Activated CD4-positive, alpha-beta memory T cell treated with anti-CD3 and anti-CD28 coated beads for 36 hours (primary cell): ENCODE results near the gene CYB5D1. TPM values are rescaled to one million over a fixed set of nuclear protein-coding genes. Genes with fewer than 3 reads are reported as not detected.

ENCODE experiments used
- CTCF ChIA-PET: fragments of 350-600 bp; sonication (Branson Sonifier 250); formaldehyde crosslinking; loops from one replicate; lab custom pipeline; 2021; ENCODE audit warnings: antibody characterized with exemption, inconsistent platforms; lab: Charles Lee
- POLR2A ChIA-PET: fragments of 350-600 bp; sonication (Branson Sonifier 250); formaldehyde crosslinking; loops from one replicate; lab custom pipeline; 2021; ENCODE audit warnings: antibody characterized with exemption; lab: Charles Lee
- DNase-seq: peaks from one replicate; pipeline ENCODE4 v3.0.0-alpha.2; 2020
- H3K27ac Mint-ChIP-seq: one replicate; pipeline ENCODE4 v1.8.0; 2021; ENCODE audit warnings: mixed read lengths
- H3K27me3 Mint-ChIP-seq: one replicate; pipeline ENCODE4 v1.8.0; 2021; ENCODE audit warnings: mixed read lengths
- H3K36me3 Mint-ChIP-seq: one replicate; pipeline ENCODE4 v1.8.0; 2021; ENCODE audit warnings: mixed read lengths
- H3K4me1 Mint-ChIP-seq: one replicate; pipeline ENCODE4 v1.8.0; 2021; ENCODE audit warnings: low read depth, mixed read lengths
- H3K4me3 Mint-ChIP-seq: one replicate; pipeline ENCODE4 v1.8.0; 2021; ENCODE audit warnings: mild to moderate bottlenecking, mixed read lengths
- H3K9me3 Mint-ChIP-seq: one replicate; pipeline ENCODE4 v1.8.0; 2021; ENCODE audit warnings: mixed read lengths
- intact Hi-C: fragments of 100-400 bp; cut with micrococcal nuclease; formaldehyde crosslinking; loops from one replicate; pipeline ENCODE4 v1.15.1; 2023
- total RNA-seq, 2 experiments: library from RNA; stranded (reverse); gene quantifications; one replicate each; pipeline ENCODE4 v1.2.3, GENCODE V29; 2021

CYB5D1 gene
- total RNA-seq, 2 experiments from 2014 or later: 6.0 to 6.9 TPM

DNA sequence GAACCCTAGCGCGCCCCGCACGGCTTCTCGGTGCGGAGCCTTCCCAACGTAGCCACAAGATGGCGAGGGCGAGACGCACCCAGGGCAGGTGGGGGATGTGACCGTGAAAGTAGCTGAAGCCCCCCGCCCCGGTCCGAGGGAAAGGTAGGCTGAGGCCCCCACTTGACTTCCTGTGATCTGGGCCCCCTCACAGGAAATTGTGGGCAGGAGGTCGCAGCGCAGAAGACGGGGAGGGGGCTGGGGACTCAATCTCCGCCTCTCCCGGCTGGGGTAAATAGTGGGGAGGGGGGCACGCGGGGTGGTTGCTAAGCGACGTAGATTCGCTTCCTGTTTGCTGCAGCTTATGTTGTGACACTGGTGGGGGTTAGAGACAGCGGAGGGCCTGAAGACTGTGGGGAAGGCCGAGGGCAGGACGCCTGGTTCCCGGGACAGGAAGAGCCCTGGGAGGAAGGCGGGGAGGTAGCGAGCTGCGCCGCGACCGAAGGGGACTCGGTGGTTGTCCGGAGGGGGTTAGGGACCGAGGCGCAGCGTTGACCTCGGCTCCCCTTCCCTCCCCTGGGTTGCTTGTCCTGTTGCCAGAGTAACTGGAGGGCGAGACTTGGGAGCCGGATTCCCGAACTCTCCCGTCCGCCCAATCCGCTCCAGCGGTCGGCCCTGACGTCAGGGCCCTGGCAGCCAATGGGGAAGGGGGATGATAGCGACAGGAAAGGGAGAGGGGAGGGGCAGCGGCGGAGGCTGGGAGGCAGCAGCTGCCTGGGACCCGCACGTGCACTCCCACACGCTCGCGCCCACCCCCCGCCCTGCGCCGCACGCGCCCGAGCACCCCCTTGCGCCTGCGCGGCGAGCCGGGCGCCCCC lies 22.6 kb upstream of the CYB5D1 start:
- intact Hi-C loops: loop anchor here (1.0 to 10.0 kb wide), 8 partner anchors 9 to 351 kb away; partner anchors contain the start of genes MPDU1, NAA38, POLR2A and TP53
- CTCF ChIA-PET: interaction anchor here (0.6 to 7.2 kb wide), 23 partner anchors 9 to 431 kb away, joined by 3 to 70 read pairs (median 5); partner anchors contain the start of genes CYB5D1, KCNAB3, NAA38 and TMEM256
- POLR2A ChIA-PET: interaction anchor here (0.9 to 3.5 kb wide), 7 partner anchors 8 to 251 kb away, joined by 3 to 24 read pairs (median 10); partner anchors contain the start of genes CYB5D1, MPDU1 and NAA38
- peak overlapping the region; percentile 95 for H3K27ac Mint-ChIP-seq
- H3K4me1 Mint-ChIP-seq: peaks cover 43% of the 10 kb centered on the region
- H3K9me3 Mint-ChIP-seq: no peaks in the 10 kb centered on the region
- peak; percentile 95 for DNase-seq
- no peaks in the 10 kb centered on the region for H3K27me3 Mint-ChIP-seq
- H3K4me3 Mint-ChIP-seq: peak overlapping the region; percentile 90
- H3K36me3 Mint-ChIP-seq: no peaks in the 10 kb centered on the region

DNA sequence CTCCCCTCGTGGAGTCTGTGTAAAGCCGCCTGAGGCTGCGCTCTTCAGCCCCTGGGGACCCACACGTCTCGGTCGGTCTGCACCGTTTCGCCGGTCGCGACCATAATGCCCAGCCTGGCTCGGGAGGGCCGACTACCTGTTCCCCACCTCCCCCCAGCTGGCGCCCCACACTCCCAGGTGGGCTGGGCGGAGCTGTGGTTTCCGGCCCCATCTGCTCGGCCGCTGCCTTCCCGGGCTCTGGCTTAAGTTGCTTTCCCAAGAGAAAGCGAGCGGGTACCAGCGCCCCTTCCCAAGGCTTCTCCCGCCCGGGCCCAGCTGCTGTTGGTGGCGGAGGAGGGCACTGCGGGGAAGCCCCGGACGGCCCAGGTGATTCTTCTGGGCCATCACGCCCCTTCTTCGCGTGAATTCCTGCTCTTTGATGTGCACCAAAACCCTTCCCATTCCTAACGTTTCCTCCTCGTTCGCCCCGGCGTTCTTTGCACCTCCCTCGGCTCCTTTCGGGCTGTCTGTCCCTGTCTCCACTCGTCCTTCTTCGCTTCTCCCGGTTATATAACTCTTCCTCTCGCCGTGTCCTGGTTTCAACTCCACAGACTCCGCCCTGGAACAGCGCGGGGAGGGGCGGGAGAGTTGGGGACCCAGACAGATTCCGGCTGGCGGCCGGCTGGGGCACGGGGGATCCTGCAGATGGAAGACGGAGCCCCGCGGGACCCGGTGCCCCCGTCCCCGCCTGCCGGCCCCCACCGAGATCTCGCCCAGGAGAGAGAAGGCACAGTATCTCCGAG lies 21.8 kb upstream of the CYB5D1 start:
- H3K9me3 Mint-ChIP-seq: no peaks in the 10 kb centered on the region
- peak overlapping the region; percentile 90 for H3K27ac Mint-ChIP-seq
- ChIA-PET POLR2A (interaction anchor here (0.6 to 3.5 kb wide), 8 partner anchors 9 to 252 kb away, joined by 3 to 24 read pairs (median 4); partner anchors contain the start of genes CYB5D1, MPDU1 and NAA38), CTCF (interaction anchor here (0.9 to 7.2 kb wide), 17 partner anchors 9 to 222 kb away, joined by 3 to 70 read pairs (median 6); partner anchors contain the start of genes CYB5D1, NAA38, TP53 and WRAP53)
- peak overlapping the region; percentile 90 for H3K4me3 Mint-ChIP-seq
- no peaks in the 10 kb centered on the region for H3K27me3 Mint-ChIP-seq
- H3K36me3 Mint-ChIP-seq: no peaks in the 10 kb centered on the region
- H3K4me1 Mint-ChIP-seq: peaks cover 51% of the 10 kb centered on the region
- intact Hi-C loops: loop anchor here (1.0 to 10.0 kb wide), 7 partner anchors 8 to 352 kb away; partner anchors contain the start of genes MPDU1, NAA38, POLR2A and TP53
- DNase-seq: no peak

DNA sequence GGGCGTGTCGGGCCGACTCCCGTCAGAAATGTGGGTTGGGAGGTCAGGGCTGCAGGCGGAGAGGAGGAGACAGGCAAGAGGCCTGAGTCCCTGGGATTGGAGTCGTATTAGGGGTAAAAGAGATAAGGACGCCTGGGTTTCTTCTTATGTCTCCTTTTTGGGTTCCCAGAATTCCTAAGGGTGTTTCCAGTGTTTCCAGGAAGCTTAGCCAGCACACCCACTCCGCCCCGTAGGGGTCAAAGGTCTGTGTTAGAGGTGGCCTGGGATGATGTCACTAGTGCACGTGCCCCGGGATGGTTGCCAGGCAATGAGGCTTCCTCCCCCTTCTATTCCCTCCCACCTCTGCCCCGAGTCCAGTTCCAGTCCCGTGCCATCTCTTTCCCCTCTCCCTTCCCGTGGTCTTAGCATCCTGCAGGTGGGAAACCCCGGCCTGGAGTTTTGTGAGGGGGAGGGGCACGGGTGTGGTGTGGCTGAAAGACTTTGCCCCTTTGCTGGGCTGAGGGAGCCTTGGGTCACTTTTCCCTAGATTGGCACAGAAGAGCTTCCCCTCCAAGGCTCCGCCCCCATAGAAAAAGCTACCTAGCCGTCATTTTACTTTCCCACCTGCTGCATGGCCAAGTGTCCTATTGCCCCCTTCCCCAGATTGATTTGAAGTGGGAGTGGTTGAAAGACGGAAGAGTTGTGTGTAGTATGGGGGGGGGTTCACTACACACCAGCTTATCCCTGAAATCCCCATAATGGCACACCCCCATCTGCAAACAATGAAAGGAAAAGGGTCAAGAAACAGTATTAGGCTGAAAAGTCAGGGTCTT lies 21.0 kb upstream of the CYB5D1 start:
- intact Hi-C loops: loop anchor here (5.0 to 10.0 kb wide), 2 partner anchors 255 to 348 kb away; partner anchors contain the start of gene MPDU1
- Mint-ChIP-seq H3K27ac (peak overlapping the region; percentile 90), H3K4me3 (peak overlapping the region; percentile 90), H3K36me3 (no peaks in the 10 kb centered on the region), H3K27me3 (no peaks in the 10 kb centered on the region), H3K4me1 (peaks cover 56% of the 10 kb centered on the region), H3K9me3 (no peaks in the 10 kb centered on the region)
- DNase-seq: peak; percentile 84
- ChIA-PET POLR2A (interaction anchor here (0.6 to 3.5 kb wide), 6 partner anchors 8 to 149 kb away, joined by 3 to 24 read pairs (median 5); partner anchors contain the start of genes CYB5D1, NAA38 and TP53), CTCF (interaction anchor here (0.7 to 7.2 kb wide), 5 partner anchors 13 to 93 kb away, joined by 3 to 57 read pairs (median 6); partner anchors contain the start of genes CYB5D1 and NAA38)

DNA sequence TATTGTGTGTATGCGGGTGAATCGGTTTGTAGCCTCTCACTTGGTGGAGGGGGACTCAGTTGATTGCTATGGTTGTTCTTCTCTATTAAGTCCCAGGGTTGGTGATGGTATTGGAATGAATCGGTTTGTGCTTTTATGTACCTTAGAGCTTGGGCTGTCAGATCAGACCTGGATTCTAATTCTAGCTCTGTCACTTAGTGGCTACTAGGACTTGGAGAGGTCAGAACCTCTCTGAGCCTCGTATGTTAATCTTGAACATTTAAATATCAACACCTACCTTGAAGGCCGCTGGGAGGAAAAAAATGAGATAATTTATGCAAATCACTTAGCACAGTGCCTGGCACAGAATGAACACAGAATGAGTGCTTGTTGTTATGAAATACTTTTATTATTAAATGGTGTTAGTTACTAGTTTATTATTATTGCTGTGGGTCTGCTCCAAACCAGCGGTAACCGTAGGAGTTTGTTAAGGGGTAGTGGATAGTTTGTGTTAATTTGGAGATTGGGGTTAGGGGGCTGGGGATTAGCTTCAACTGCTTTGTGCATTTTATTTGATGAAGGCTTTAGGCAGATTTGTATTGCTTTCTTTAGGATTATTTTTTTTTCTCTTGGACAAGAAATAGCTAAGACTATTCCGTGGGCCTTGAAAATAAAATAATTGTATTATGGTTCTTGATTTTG lies 20.3 kb upstream of the CYB5D1 start:
- peak overlapping the region; percentile 90 for H3K4me3 Mint-ChIP-seq
- H3K27me3 Mint-ChIP-seq: no peaks in the 10 kb centered on the region
- no peak for DNase-seq
- ChIA-PET POLR2A (interaction anchor here (0.6 to 1.4 kb wide), 3 partner anchors 8 to 203 kb away, joined by 3 to 6 read pairs (median 4); partner anchors contain the start of gene TP53), CTCF (interaction anchor here (1.2 to 7.2 kb wide), 2 partner anchors 14 to 46 kb away, joined by 3 to 57 read pairs; no protein-coding TSS in a partner anchor)
- intact Hi-C loops: loop anchor here (5.0 to 10.0 kb wide), 2 partner anchors 255 to 347 kb away; partner anchors contain the start of gene MPDU1
- H3K4me1 Mint-ChIP-seq: peaks cover 56% of the 10 kb centered on the region
- H3K27ac Mint-ChIP-seq: peak overlapping the region; percentile 90
- no peaks in the 10 kb centered on the region for H3K9me3 Mint-ChIP-seq
- no peaks in the 10 kb centered on the region for H3K36me3 Mint-ChIP-seq

DNA sequence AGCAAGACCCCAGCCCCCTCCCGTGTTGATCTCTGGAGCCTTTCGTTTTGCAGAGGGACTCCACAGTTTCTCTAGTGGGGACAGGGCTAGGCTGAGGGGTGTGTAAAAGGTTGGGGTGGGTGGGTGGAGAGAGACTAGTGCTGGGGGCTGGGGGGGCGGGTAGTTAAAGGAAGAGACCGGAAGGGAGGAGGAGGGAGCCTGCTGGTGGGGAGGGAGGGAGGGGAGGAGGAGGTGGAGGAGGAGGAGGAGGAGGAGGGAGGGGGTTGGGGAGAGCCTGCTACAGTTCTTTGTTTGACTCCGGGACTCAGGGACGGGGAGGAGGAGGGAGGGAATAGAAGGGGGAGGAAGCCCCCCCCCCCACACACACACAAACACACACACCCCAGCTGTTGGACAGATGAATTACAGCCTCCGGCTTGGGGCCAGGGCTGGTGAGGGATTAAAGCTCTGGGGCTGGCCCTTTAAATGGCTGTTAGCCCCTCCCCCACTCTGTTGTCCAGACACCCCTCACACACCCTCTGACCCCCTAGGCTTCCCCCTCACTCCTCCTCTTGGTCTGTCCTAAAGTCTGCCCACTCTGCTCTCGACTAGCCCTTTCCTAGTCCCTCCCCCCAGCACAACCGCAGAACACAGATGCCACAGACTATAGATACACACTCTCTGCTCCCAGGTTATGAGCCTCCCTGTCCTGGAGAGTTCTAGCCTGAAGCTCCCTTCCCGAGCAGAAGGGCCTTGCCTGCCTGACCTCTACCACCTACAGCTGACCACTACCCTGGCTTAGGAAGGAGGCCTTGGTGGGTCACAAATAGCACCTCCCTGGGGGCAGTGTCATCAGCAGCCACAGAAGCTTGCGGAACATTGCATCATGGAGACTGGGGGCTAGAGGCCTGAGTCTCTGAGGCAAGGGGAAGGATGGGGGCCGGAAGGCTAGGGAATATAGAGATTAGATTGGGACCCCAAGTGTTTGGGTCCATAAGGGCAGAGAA lies 19.4 kb upstream of the CYB5D1 start:
- Mint-ChIP-seq H3K36me3 (no peaks in the 10 kb centered on the region), H3K27ac (peak overlapping the region; percentile 90), H3K9me3 (no peaks in the 10 kb centered on the region), H3K4me3 (peak overlapping the region; percentile 90), H3K4me1 (peaks cover 54% of the 10 kb centered on the region), H3K27me3 (no peaks in the 10 kb centered on the region)
- peak; percentile 40 for DNase-seq
- intact Hi-C loops: loop anchor here (5.0 to 10.0 kb wide), 2 partner anchors 256 to 346 kb away; partner anchors contain the start of gene MPDU1
- ChIA-PET CTCF (interaction anchor here (0.6 to 7.2 kb wide), 3 partner anchors 13 to 152 kb away, joined by 3 to 57 read pairs (median 4); no protein-coding TSS in a partner anchor), POLR2A (interaction anchor here (1.3 kb wide), 1 partner anchor 19 kb away, joined by 4 read pairs; the partner anchor contains the start of gene NAA38)

DNA sequence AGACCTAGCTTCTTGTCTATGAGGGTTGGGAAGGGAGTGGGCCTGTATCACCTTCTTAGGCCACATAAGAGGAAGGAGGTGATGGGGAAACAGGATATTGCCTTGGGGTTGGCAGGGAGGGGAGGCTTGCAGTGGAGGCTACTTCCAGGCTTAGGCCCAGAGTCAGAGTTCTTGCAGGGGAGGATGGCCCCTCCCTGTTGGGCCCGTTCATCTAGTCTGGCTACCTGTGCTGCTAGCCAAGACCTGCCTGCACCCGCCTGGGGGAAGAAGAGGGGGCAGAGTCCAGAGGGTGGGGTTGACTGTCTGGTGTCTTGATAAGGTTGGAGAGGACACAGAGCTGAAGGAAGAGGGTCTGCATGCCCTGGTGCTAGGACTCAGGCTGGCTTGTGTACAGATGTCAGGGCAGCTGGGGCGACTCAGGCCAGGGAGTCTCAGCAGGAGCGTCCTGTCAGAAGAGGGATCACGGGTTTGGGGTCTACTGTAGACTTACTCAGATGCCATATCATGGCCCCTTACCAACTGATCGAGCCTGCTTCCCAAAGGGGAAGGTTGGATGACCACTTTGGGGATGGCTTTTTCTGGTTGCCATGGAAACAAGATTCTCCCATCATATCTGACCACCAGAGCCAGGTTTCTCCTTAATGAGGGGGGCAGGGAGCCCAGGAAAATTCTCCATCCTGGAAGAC lies 18.5 kb upstream of the CYB5D1 start:
- POLR2A ChIA-PET: interaction anchor here (1.3 kb wide), 1 partner anchor 18 kb away, joined by 4 read pairs; the partner anchor contains the start of gene NAA38
- peak overlapping the region; percentile 28 for H3K4me3 Mint-ChIP-seq

DNA sequence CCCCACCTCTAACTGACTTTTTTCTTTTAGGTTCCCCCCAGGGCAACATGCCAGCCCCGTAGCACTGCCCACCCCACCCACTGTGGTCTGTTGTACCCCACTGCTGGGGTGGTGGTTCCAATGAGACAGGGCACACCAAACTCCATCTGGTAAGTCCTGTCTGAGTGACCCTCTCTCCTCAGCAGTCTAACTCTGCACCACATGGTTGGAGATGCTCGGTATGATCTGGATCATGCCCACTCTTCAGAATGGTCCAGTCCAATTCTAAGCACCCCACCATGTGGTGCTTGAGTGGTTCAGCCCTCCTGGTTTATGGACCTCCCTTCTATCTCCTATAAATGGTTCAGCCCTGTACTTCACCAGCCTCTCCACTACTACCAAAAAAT lies 17.9 kb upstream of the CYB5D1 start:
- DNase-seq: peak; percentile 41
- H3K36me3 Mint-ChIP-seq: peaks cover 4% of the 10 kb centered on the region
- no peaks in the 10 kb centered on the region for H3K27me3 Mint-ChIP-seq
- ChIA-PET POLR2A (no interaction called here), CTCF (no interaction called here)
- peaks cover 50% of the 10 kb centered on the region for H3K4me1 Mint-ChIP-seq
- no peaks in the 10 kb centered on the region for H3K9me3 Mint-ChIP-seq
- intact Hi-C loops: loop anchor here (5.0 to 10.0 kb wide), 8 partner anchors 258 to 598 kb away; partner anchors contain the start of genes CTC1, EIF5A, GABARAP and HES7
- peak overlapping the region; percentile 85 for H3K27ac Mint-ChIP-seq
- no peak overlapping the region for H3K4me3 Mint-ChIP-seq

More for the DNA sequence above, 18.5 kb upstream of the CYB5D1 start:
- Mint-ChIP-seq H3K36me3 (peaks cover 4% of the 10 kb centered on the region), H3K27me3 (no peaks in the 10 kb centered on the region), H3K9me3 (no peaks in the 10 kb centered on the region), H3K4me1 (peaks cover 50% of the 10 kb centered on the region), H3K27ac (peak overlapping the region; percentile 85)
- DNase-seq: no peak
- intact Hi-C loops: loop anchor here (5.0 to 10.0 kb wide), 2 partner anchors 257 to 345 kb away; partner anchors contain the start of gene MPDU1
- CTCF ChIA-PET: interaction anchor here (0.6 to 0.9 kb wide), 2 partner anchors 12 to 151 kb away, joined by 3 to 4 read pairs; no protein-coding TSS in a partner anchor

DNA sequence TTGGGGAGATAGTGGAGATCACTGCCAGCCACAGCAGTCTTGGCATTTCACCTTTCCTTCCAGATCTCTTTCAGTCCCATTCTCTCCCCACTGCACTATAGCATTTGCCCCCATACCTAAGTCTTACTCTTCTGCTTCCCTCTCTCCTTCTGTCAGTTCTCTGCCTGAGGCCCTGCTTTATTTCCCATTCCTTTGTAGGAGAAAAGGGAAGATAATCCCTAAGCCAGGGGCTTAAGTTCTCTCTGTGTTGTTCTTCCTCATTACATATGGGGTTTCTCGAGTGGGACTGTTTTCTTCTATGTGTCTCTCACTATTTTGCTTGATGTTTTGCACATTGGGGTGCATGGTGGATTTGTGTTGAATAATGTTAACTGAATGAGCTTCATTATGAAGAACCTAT lies 17.4 kb upstream of the CYB5D1 start:
- Mint-ChIP-seq H3K36me3 (peaks cover 4% of the 10 kb centered on the region), H3K4me3 (peak overlapping the region; percentile 85), H3K9me3 (no peaks in the 10 kb centered on the region), H3K27ac (peak overlapping the region; percentile 85), H3K4me1 (peaks cover 54% of the 10 kb centered on the region), H3K27me3 (no peaks in the 10 kb centered on the region)
- ChIA-PET POLR2A (interaction anchor here (1.0 kb wide), 1 partner anchor 9 kb away, joined by 3 read pairs; no protein-coding TSS in a partner anchor), CTCF (interaction anchor here (1.0 to 1.5 kb wide), 2 partner anchors 11 to 97 kb away, joined by 4 read pairs; no protein-coding TSS in a partner anchor)
- no peak for DNase-seq
- intact Hi-C loops: loop anchor here (5.0 kb wide), 6 partner anchors 268 to 598 kb away; partner anchors contain the start of genes CTC1, EIF5A, GABARAP and HES7
